Measurements from ENCODE around the gene EEFSEC. TPM values are rescaled to one million over a fixed set of nuclear protein-coding genes. Genes with fewer than 3 reads are reported as not detected.

EEFSEC gene
- total and polyA plus RNA-seq, 2 experiments from 2014 or later, result 10.1 to 16.2 TPM

GRCh38 chr3:128112357-128112968 lies 40.8 kb upstream of the EEFSEC start (continued):
- TF ChIP-seq NANOG (IDR thresholded peaks at IDR 0.05; ENCODE audit: borderline replicate concordance), result no peak
- no peak for TF ChIP-seq POLR2AphosphoS5 (IDR thresholded peaks at IDR 0.05; ENCODE audit: low read depth)

GRCh38 chr3:128113817-128114794 lies 39.2 kb upstream of the EEFSEC start:
- Histone ChIP-seq H3K9me2 (ENCODE audit: insufficient read depth) (no peaks in the 10 kb centered on the region), H3K27ac (ENCODE audit: low read depth) (no peak overlapping the region), H3K4me3 (no peak overlapping the region), H3K27me3 (ENCODE audit: insufficient read depth) (no peaks in the 10 kb centered on the region), H3K4me1 (ENCODE audit: insufficient read depth) (no peaks in the 10 kb centered on the region; the same call in 1 of the 2 replicates), H3F3A (replicated peaks; ENCODE audit: low read depth) (no peaks in the 10 kb centered on the region), H2AFZ (no peak overlapping the region), H3K4me2 (no peak overlapping the region), H4K20me1 (replicated peaks; ENCODE audit: insufficient read depth) (peaks cover 48% of the 10 kb centered on the region), H3K36me3 (ENCODE audit: insufficient read depth) (peaks cover 79% of the 10 kb centered on the region), H3K79me2 (replicated peaks; ENCODE audit: insufficient read depth) (peaks cover 88% of the 10 kb centered on the region)
- no peaks in the 10 kb centered on the region for H3K9me3 Mint-ChIP-seq
- TF ChIP-seq ZNF462 (CRISPR knock-in tag; IDR thresholded peaks at IDR 0.05) (no peak), ZNF114 (CRISPR knock-in tag; IDR thresholded peaks at IDR 0.05) (no peak), STAT1 (IDR thresholded peaks at IDR 0.05; ENCODE audit: unreplicated experiment) (no peak), ETS1 (IDR thresholded peaks at IDR 0.05) (no peak), EZH2phosphoT487 (IDR thresholded peaks at IDR 0.05; ENCODE audit: unreplicated experiment) (no peak), REST (IDR thresholded peaks at IDR 0.05; ENCODE audit: unreplicated experiment) (no peak), CTCF (conservative IDR thresholded peaks at IDR 0.05; ENCODE audit: low read depth in 2 of 2) (no peak)
- H3K27ac Mint-ChIP-seq, result no peak overlapping the region
- no peak for DNase-seq (ENCODE audit: low spot score)
- no peak for ATAC-seq
- H3K4me3 Mint-ChIP-seq, result no peak overlapping the region
- H3K27me3 Mint-ChIP-seq (ENCODE audit: insufficient read depth, low read depth, poor library complexity), result no peaks in the 10 kb centered on the region
- peaks cover 8% of the 10 kb centered on the region; the same call in 2 of the 3 replicates for H3K4me1 Mint-ChIP-seq
- H3K36me3 Mint-ChIP-seq (ENCODE audit: low read depth), result peaks cover 82% of the 10 kb centered on the region
